Measurements from ENCODE around the gene INO80D.

INO80D gene

GRCh38 chr2:205957452-205958154 lies 128.4 kb downstream of the INO80D start:
- DNase-seq (ENCODE audit: low read depth), result no peak
- H3K4me3 ChIP-seq (ENCODE audit: low read depth, low read length), result no peak overlapping the region

DNA sequence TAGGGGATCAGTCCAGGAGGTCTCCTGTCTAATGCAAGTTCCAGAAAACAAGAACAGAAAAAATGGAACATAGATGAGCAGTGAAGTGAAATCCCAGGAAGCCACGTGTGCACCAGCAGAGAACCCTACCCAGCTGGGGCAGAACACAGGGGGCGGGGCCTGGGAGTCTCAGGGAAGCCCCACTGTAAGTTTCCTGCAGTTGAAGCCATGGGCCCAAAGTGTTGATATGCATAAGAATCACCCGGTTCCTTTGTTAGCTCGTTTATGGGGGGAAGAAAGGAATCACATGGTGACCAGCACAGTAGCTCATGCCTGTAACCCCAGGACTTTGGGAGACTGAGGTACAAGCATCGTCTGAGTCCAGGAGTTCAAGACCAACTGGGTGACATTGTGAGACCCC lies 131.3 kb downstream of the INO80D start:
- DNase-seq (ENCODE audit: low read depth), result no peak
- no peak overlapping the region for H3K4me3 ChIP-seq (ENCODE audit: low read depth, low read length)

DNA sequence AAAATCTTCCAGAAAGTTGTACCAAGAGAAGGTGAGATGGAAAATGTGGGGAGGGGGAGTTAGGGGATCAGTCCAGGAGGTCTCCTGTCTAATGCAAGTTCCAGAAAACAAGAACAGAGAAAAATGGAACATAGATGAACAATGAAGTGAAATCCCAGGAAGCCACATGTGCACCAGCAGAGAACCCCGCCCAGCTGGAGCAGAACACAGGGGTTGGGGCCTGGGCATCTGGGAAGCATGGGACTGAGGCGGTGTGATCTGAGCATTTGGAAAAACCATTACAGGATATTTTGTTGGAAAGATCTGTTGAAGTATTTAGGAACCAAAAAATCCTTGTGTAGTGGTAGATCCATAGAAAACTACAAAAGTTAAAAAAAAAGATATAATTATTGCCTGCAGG lies 133.7 kb downstream of the INO80D start:
- no peak overlapping the region for H3K4me3 ChIP-seq (ENCODE audit: low read depth, low read length)
- DNase-seq (ENCODE audit: low read depth), result no peak

- H3K4me3 ChIP-seq (ENCODE audit: low read depth, low read length), result no peak overlapping the region
- no peak for DNase-seq (ENCODE audit: low read depth)
Observed at GRCh38 chr2:205948883-205949282, 137.1 kb downstream of the INO80D start.

DNA sequence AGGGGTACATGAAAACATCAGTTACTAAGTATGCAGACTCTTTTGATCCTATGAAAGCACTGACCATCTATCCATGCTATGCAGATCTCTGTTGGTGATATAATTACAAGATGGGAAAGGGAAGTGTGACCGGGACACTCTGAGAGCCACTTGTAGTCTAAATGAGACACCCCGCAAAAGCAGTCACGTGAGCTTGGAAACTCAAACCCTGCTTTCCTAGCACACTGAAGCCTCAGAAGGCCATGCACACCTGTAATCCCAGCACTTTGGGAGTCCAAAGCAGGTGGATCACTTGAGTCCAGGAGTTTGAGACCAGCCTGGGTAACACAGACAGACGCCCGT lies 137.5 kb downstream of the INO80D start:
- no peak for DNase-seq (ENCODE audit: low read depth)
- H3K4me3 ChIP-seq (ENCODE audit: low read depth, low read length), result no peak overlapping the region

DNA sequence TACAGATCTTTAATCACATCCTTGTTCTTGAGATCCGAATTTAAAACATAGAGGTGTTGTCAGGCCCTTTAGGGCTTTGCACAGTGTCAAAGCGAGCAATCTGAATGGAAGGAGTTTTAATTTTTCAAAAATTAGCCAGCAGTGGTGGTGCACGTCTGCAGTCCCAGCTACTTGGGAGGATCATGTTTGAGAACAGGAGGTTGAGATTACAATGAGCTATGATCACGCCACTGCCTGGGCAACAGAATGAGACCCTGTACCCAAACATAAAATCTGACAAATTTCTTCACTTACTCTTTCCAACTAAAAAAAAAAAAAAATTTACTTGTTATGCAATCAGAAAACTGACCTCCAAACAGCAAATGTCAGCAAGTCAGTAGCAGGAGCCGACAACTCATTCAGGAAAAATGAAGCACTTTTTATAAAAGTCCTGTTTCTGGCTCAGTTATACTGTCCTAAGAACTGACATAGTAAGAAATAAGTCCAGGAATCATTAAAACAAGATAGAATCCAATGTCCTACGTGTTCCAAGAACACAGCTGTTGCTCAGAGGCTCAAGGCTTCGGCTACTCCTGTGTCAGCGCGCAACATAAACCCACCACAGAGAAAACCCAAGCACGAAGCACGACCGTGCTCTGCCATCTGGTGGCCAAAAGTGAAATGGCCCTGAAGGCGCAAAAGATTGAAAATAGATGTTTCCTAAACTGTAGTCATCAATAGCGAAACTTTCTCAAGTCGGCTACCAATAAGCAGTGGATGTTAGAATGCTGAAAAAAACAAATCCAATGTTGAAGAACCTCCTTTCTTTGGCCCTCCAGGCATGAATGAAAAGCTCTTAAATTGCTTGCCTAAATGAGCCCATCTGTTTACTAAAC lies 138.1 kb downstream of the INO80D start:
- DNase-seq (ENCODE audit: low read depth), result peak; percentile 76
- H3K4me3 ChIP-seq (ENCODE audit: low read depth, low read length), result no peak overlapping the region

GRCh38 chr2:205946226-205946625 lies 139.7 kb downstream of the INO80D start:
- no peak for DNase-seq (ENCODE audit: low read depth)
- H3K4me3 ChIP-seq (ENCODE audit: low read depth, low read length), result no peak overlapping the region
